Gastroesophageal sphincter (tissue), 3 donors: Measurements from ENCODE around the gene PRDM13.

ENCODE experiments used
- POLR2A ChIP-seq, 2 donors: fragments of 450-650 bp; IDR thresholded peaks; one replicate each; pipeline ENCODE4 v1.6.1; 2017; ENCODE audit warnings: antibody characterized with exemption in 2 of 2, mild to moderate bottlenecking in 2 of 2, moderate library complexity in 1 of 2
- POLR2AphosphoS5 ChIP-seq: sonication (generic); formaldehyde crosslinking; IDR thresholded peaks from one replicate; pipeline ENCODE4 v1.6.1; 2017; ENCODE audit warnings: antibody characterized with exemption
- TF ChIP-seq, protein P1 (sequence below), 4 experiments: fragments of 200-600 bp in 2 of 4; fragments of 450-650 bp in 2 of 4; sonication (generic) in 1 of 4; IDR thresholded peaks; one replicate each; pipeline ENCODE4 v1.5.1; 2017 to 2019; ENCODE audit warnings: antibody characterized with exemption in 4 of 4, mild to moderate bottlenecking in 2 of 4, moderate library complexity in 2 of 4

DNA sequence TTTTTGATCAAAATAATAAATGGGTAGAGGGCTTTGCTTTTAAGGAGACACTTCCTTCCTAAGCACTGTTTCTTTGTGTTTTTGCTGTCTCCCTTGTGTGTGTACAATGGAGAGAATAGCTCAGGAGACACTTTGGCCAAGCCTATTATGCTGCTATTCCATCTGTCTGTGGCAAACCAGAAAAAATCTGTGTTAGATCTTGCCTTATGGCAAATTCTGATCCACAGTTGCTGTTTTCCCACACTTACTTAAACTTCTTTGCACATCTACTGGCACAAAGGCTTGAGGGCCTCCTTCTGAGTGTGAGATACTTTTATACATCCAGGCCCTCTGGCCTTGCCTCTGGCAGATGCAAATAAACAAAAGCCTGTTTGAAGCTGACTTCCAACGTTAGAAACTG is 53.6 kb downstream of the PRDM13 start:
- TF ChIP-seq, protein P1, sequence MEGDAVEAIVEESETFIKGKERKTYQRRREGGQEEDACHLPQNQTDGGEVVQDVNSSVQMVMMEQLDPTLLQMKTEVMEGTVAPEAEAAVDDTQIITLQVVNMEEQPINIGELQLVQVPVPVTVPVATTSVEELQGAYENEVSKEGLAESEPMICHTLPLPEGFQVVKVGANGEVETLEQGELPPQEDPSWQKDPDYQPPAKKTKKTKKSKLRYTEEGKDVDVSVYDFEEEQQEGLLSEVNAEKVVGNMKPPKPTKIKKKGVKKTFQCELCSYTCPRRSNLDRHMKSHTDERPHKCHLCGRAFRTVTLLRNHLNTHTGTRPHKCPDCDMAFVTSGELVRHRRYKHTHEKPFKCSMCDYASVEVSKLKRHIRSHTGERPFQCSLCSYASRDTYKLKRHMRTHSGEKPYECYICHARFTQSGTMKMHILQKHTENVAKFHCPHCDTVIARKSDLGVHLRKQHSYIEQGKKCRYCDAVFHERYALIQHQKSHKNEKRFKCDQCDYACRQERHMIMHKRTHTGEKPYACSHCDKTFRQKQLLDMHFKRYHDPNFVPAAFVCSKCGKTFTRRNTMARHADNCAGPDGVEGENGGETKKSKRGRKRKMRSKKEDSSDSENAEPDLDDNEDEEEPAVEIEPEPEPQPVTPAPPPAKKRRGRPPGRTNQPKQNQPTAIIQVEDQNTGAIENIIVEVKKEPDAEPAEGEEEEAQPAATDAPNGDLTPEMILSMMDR (IDR thresholded peaks at IDR 0.05) = no peak
- TF ChIP-seq POLR2AphosphoS5 (no peak), POLR2A (IDR thresholded peaks at IDR 0.05) (no peak)
